GM06990 (cell line): ENCODE results near the gene NANOS2.

Source experiments
- DNase-seq: peaks from one replicate; pipeline ENCODE4 v3.0.0-alpha.2; 2011; ENCODE audit not compliant: insufficient read length; ENCODE audit errors: extremely low read depth
- H3K27me3 ChIP-seq: replicated peaks from 2 replicates; pipeline ENCODE4 v1.6.0; 2011; ENCODE audit warnings: low read length; ENCODE audit not compliant: control insufficient read depth, insufficient read depth
- H3K36me3 ChIP-seq: 2 replicates; pipeline ENCODE4 v1.5.1; 2011; ENCODE audit warnings: low read length; ENCODE audit not compliant: control insufficient read depth, insufficient read depth
- H3K4me3 ChIP-seq: replicated peaks from 2 replicates; pipeline ENCODE4 v1.5.1; 2011; ENCODE audit warnings: low read depth, mild to moderate bottlenecking, control low read depth, low read length
- CTCF ChIP-seq: IDR thresholded peaks from 2 replicates; pipeline ENCODE4 v1.5.1; 2011; ENCODE audit warnings: low read length, control low read depth, mild to moderate bottlenecking, inconsistent platforms; ENCODE audit not compliant: insufficient read depth, poor library complexity, severe bottlenecking

NANOS2 gene

GRCh38 chr19:45863840-45864628 lies 50.5 kb downstream of the NANOS2 start, which contains the start of gene FOXA3:
Gene FOXA3, plus strand, starts transcription at chr19:45864326. Its CDS starts 131 bp downstream, at chr19:45864457.
- peaks cover 3% of the 10 kb centered on the region for H3K36me3 ChIP-seq
- peak; percentile 73 for DNase-seq

GRCh38 chr19:45863335-45863839 lies 51.2 kb downstream of the NANOS2 start:
- peaks cover 5% of the 10 kb centered on the region for H3K36me3 ChIP-seq
- peak overlapping the region; percentile 61 for H3K4me3 ChIP-seq
- no peak for TF ChIP-seq CTCF
- DNase-seq: no peak
- peaks cover 3% of the 10 kb centered on the region for H3K27me3 ChIP-seq

More at GRCh38 chr19:45863840-45864628, 50.5 kb downstream of the NANOS2 start, which contains the start of gene FOXA3:
- TF ChIP-seq CTCF: peak; percentile 52
- peak within 1 kb of the TSS; percentile 61 for H3K4me3 ChIP-seq
- H3K27me3 ChIP-seq: peaks cover 3% of the 10 kb centered on the region
